CD14-positive monocyte (primary cell): ENCODE results near the gene DENND5B. TPM values are rescaled to one million over a fixed set of nuclear protein-coding genes. Genes with fewer than 3 reads are reported as not detected.

Experiments
- DNase-seq, 3 donors: peaks; one replicate each; pipeline ENCODE4 v3.0.0-alpha.2; 2011 to 2022
- H2AFZ ChIP-seq: 2 replicates; pipeline ENCODE4 v1.6.0; 2012; ENCODE audit warnings: mild to moderate bottlenecking, low read depth, low read length, inconsistent platforms; ENCODE audit not compliant: insufficient read depth, poor library complexity, severe bottlenecking
- H3K27ac ChIP-seq, 2 donors: 1 replicate in 1 of 2; 2 replicates in 1 of 2; pipeline ENCODE4 v1.5.1; 2012 to 2013; ENCODE audit warnings: low read length in 2 of 2, control low read depth in 1 of 2, inconsistent platforms in 1 of 2, low read depth in 1 of 2, mild to moderate bottlenecking in 1 of 2
- H3K27me3 ChIP-seq, 2 donors: one replicate each; pipeline versions ENCODE4 v1.6.0 to v1.6.1; 2011 to 2013; ENCODE audit warnings: low read length in 2 of 2; ENCODE audit not compliant: control insufficient read depth in 2 of 2, insufficient read depth in 2 of 2
- H3K36me3 ChIP-seq, 2 donors: replicated peaks in 1 of 2; 1 replicate in 1 of 2; 2 replicates in 1 of 2; pipeline versions ENCODE4 v1.5.1 to v1.6.1; 2012 to 2013; ENCODE audit warnings: low read length in 2 of 2, control low read depth in 1 of 2, inconsistent platforms in 1 of 2, mild to moderate bottlenecking in 1 of 2; ENCODE audit not compliant: insufficient read depth in 2 of 2, control insufficient read depth in 1 of 2
- H3K4me1 ChIP-seq, 2 donors: 1 replicate in 1 of 2; 2 replicates in 1 of 2; pipeline versions ENCODE4 v1.5.1 to v1.6.1; 2012 to 2013; ENCODE audit warnings: low read length in 2 of 2, control low read depth in 1 of 2, inconsistent platforms in 1 of 2, mild to moderate bottlenecking in 1 of 2, moderate library complexity in 1 of 2; ENCODE audit not compliant: insufficient read depth in 2 of 2, control insufficient read depth in 1 of 2
- H3K4me2 ChIP-seq: replicated peaks from 2 replicates; pipeline ENCODE3; 2012; ENCODE audit warnings: low read length, moderate library complexity, mild to moderate bottlenecking; ENCODE audit not compliant: poor library complexity, severe bottlenecking; ENCODE audit errors: extremely low read depth
- H3K4me3 ChIP-seq, 3 experiments: fragments of 200-600 bp in 1 of 3; sonication (generic) in 1 of 3; replicated peaks in 1 of 3; 1 replicate in 2 of 3; 2 replicates in 1 of 3; pipeline ENCODE4 v1.5.1; 2011 to 2013; ENCODE audit warnings: low read length in 3 of 3, mild to moderate bottlenecking in 3 of 3, control low read depth in 2 of 3, low read depth in 2 of 3, inconsistent platforms in 1 of 3, moderate library complexity in 1 of 3
- H3K79me2 ChIP-seq: 2 replicates; pipeline ENCODE4 v1.6.0; 2012; ENCODE audit warnings: mild to moderate bottlenecking, control low read depth, inconsistent platforms, low read length, moderate library complexity; ENCODE audit not compliant: insufficient read depth
- H3K9ac ChIP-seq: 2 replicates; pipeline ENCODE4 v1.6.0; 2017; ENCODE audit warnings: low read length, mild to moderate bottlenecking; ENCODE audit not compliant: insufficient read depth, poor library complexity, severe bottlenecking
- H3K9me3 ChIP-seq, 2 donors: replicated peaks in 1 of 2; 1 replicate in 1 of 2; 2 replicates in 1 of 2; pipeline versions ENCODE4 v1.5.1 to v1.6.1; 2012 to 2013; ENCODE audit warnings: low read length in 2 of 2, control low read depth in 1 of 2; ENCODE audit not compliant: control insufficient read depth in 1 of 2, insufficient read depth in 1 of 2
- H4K20me1 ChIP-seq: 2 replicates; pipeline ENCODE4 v1.6.0; 2012; ENCODE audit warnings: mild to moderate bottlenecking, low read length, control low read depth, moderate library complexity; ENCODE audit not compliant: insufficient read depth
- H3K27ac Mint-ChIP-seq, 7 donors: one replicate each; pipeline ENCODE4 v1.8.0; 2020; ENCODE audit warnings: mild to moderate bottlenecking in 7 of 7, mixed read lengths in 7 of 7, moderate library complexity in 6 of 7, inconsistent platforms in 2 of 7
- H3K27me3 Mint-ChIP-seq, 3 donors: one replicate each; pipeline ENCODE4 v1.8.0; 2021 to 2022; ENCODE audit warnings: low read depth in 3 of 3, mild to moderate bottlenecking in 3 of 3, mixed read lengths in 3 of 3, moderate library complexity in 3 of 3, inconsistent platforms in 1 of 3
- H3K36me3 Mint-ChIP-seq, 2 donors: one replicate each; pipeline ENCODE4 v1.8.0; 2020; ENCODE audit warnings: mixed read lengths in 2 of 2, inconsistent platforms in 1 of 2, mild to moderate bottlenecking in 1 of 2
- H3K4me1 Mint-ChIP-seq: one replicate; pipeline ENCODE4 v1.8.0; 2020; ENCODE audit warnings: mild to moderate bottlenecking, mixed read lengths
- H3K4me3 Mint-ChIP-seq, 2 donors: one replicate each; pipeline ENCODE4 v1.8.0; 2020; ENCODE audit warnings: mild to moderate bottlenecking in 2 of 2, mixed read lengths in 2 of 2, moderate library complexity in 1 of 2
- H3K9me3 Mint-ChIP-seq, 7 donors: one replicate each; pipeline ENCODE4 v1.8.0; 2020 to 2022; ENCODE audit warnings: mixed read lengths in 7 of 7, mild to moderate bottlenecking in 6 of 7, moderate library complexity in 6 of 7, inconsistent platforms in 2 of 7
- CTCF ChIP-seq: fragments of 200-600 bp; IDR thresholded peaks from one replicate; pipeline ENCODE4 v1.8.0; 2022; ENCODE audit warnings: antibody characterized with exemption, mild to moderate bottlenecking
- WGBS: methylation state at CpG from one replicate; pipeline ENCODE4 v1.1.5; 2013; ENCODE audit warnings: missing lambda C conversion rate; ENCODE audit not compliant: insufficient coverage; 5-methylcytosine and 5-hydroxymethylcytosine counted together
- intact Hi-C, 2 donors: fragments of 100-400 bp; cut with micrococcal nuclease; formaldehyde crosslinking; loops; one replicate each; pipeline versions ENCODE4 v1.15.0 to v1.15.1; 2023
- polyA plus RNA-seq, 3 donors: library from polyadenylated mRNA; depleted of rRNA in 1 of 3; unstranded in 2 of 3; stranded (reverse) in 1 of 3; fragments of 300-500 nt in 2 of 3; fragments of >200 nt in 1 of 3; fragmentation: Illumina TruSeq in 2 of 3; gene quantifications; 1 replicate in 2 of 3; 2 replicates in 1 of 3; pipeline ENCODE4 v1.2.3, GENCODE V29; 2012 to 2021

Gene DENND5B
- polyA plus RNA-seq, 3 donors, result 0.23 to 0.36 (median 0.36) TPM

DNA sequence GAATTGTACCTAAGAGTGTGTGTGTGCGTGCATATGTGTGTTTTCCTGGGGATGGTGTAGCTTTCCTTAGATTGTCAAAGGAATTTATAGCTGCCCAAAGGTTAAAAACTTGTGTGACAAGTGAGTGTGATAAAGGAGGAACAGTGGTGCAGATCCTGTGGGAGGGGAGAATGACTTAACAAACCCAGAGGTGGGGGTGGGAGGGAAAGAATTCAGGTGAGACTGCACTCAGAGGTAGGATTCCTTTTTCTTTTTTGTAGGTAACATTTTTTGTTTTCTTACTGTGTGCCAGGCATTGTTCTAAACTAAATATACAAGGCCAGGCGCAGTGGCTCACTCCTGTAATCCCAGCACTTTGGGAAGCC is 219.7 kb downstream of the DENND5B start:
- H3K4me1 Mint-ChIP-seq, result peaks cover 23% of the 10 kb centered on the region
- no peak overlapping the region for H3K9ac ChIP-seq
- H3K27me3 ChIP-seq, result no peaks in the 10 kb centered on the region
- no peak overlapping the region for H3K27ac ChIP-seq
- WGBS, result 100% methylated on average over 1 of the region's 2 CpGs
- no peaks in the 10 kb centered on the region for H3K36me3 ChIP-seq
- intact Hi-C loops, result no loop called here
- peaks cover 0 to 2% (median 0%) of the 10 kb centered on the region in 7 donors for H3K9me3 Mint-ChIP-seq
- H3K79me2 ChIP-seq, result no peaks in the 10 kb centered on the region
- H3K4me3 Mint-ChIP-seq, result no peak overlapping the region
- peaks cover 13 to 20% of the 10 kb centered on the region in 2 donors for H3K4me1 ChIP-seq
- no peaks in the 10 kb centered on the region for H4K20me1 ChIP-seq
- DNase-seq, result no peak
- no peak overlapping the region for H3K4me3 ChIP-seq
- H3K36me3 Mint-ChIP-seq, result no peaks in the 10 kb centered on the region
- H2AFZ ChIP-seq, result peak overlapping the region; percentile 78
- H3K9me3 ChIP-seq, result no peaks in the 10 kb centered on the region
- H3K27me3 Mint-ChIP-seq, result no peaks in the 10 kb centered on the region
- H3K27ac Mint-ChIP-seq, result peak overlapping the region in 1 of 7 donors; percentile 25
- no peak for TF ChIP-seq CTCF
- H3K4me2 ChIP-seq, result no peak overlapping the region

GRCh38 chr12:31370531-31371255 is 220.2 kb downstream of the DENND5B start:
- Histone ChIP-seq H3K4me1 (peaks cover 13 to 20% of the 10 kb centered on the region in 2 donors), H3K36me3 (no peaks in the 10 kb centered on the region), H3K27ac (peak overlapping the region in 1 of 2 donors; percentile 15), H3K9ac (no peak overlapping the region), H4K20me1 (no peaks in the 10 kb centered on the region), H3K79me2 (no peaks in the 10 kb centered on the region), H3K4me3 (peak overlapping the region in 1 of 3 experiments; percentile 33), H2AFZ (peak overlapping the region; percentile 78), H3K9me3 (no peaks in the 10 kb centered on the region), H3K27me3 (no peaks in the 10 kb centered on the region), H3K4me2 (peak overlapping the region; percentile 55)
- WGBS, result 32% methylated on average over 4 of the region's 10 CpGs
- peak overlapping the region; percentile 39 to 81 for H3K4me3 Mint-ChIP-seq
- intact Hi-C loops, result no loop called here
- H3K4me1 Mint-ChIP-seq, result peaks cover 23% of the 10 kb centered on the region
- TF ChIP-seq CTCF, result no peak
- peaks cover 0 to 2% (median 0%) of the 10 kb centered on the region in 7 donors for H3K9me3 Mint-ChIP-seq
- peak overlapping the region in 3 of 7 donors; percentile 37 to 78 (median 49) for H3K27ac Mint-ChIP-seq
- no peaks in the 10 kb centered on the region for H3K36me3 Mint-ChIP-seq
- H3K27me3 Mint-ChIP-seq, result no peaks in the 10 kb centered on the region
- DNase-seq, result peak; percentile 28 to 46 (median 42)
